ENCODE data around the gene MNT.
A peak's percentile ranks its signal among the peaks of the same experiment; 100 is the strongest.

Gene MNT

DNA sequence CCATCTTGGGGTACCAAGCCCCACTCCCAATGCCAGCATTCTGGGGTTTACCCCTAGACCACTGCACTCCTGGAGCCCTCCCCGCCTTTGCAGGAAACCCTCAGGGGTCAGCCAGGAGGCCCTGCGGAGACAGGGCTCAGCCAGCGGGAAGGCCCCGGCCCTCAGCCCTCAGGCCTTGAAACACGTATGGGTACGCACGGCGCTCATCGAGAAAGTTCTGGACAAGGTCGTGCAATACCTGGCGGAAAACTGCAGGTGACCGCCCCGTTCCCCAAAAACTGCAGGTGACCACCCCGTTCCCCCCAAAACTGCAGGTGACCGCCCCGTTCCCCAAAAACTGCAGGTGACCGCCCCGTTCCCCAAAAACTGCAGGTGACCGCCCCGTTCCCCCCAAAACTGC is 38.8 kb downstream of the MNT start:
- no peak for DNase-seq

DNA sequence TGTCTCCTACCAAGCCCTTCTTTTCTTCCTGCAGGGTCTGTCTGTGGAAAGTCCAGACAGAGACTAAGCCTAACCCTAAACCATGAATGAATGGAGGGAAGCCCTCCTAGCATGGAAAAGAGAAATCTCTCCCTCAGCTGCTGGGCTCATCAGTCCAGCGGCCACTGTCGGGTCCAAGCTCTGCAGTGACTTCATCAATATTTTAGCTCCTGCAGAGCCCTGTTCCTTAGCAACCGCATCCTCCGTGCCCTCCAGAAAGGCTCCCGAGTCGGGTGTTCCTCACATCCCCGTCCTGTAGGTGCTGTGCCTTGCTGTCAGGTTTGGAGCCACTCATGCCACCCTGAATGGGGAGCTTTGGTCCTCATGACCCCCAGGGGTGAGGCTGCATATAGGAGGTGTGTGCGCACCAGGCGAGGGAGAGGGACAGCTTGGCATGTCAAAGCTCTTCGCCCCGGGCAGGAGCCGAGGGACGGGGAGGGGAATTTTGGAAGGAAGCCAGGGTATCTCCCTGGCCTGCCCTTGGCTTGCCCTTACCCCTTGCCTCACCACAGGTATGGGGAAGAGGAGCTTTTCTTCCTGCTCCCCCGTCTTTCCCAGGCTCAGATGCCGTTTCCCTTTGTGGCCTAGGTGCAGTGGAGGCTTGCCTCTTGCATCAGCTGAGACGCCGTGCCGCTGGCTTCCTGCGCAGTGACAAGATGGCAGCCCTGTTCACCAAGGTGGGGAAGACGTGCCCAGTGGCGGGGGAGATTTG is 39.7 kb downstream of the MNT start:
- DNase-seq = no peak

DNA sequence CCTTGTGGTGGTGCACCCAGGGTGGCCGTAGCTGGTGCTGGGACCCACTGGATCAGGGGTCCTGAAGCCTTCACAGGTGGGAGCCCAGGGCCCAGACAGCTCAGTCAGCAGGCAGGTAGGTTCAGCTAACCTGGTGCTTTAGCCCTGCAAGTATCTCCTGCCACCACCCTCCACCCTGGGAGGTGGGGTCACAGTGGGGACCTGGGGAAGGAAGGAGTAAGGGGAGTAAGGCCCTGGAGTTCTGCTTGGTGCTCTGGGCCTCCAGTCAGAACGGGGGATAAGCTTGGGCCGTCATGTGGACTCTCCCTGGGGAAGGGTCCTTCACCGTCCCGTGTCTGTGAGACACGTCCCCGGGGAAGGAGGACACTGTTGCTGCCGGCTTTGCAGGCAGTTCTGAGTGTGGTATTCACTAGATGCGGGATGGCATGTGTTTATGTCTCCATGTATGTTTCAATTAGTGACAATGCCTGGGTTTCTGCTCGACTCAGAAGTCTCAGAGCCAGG is 42.9 kb downstream of the MNT start:
- no peak for DNase-seq

DNA sequence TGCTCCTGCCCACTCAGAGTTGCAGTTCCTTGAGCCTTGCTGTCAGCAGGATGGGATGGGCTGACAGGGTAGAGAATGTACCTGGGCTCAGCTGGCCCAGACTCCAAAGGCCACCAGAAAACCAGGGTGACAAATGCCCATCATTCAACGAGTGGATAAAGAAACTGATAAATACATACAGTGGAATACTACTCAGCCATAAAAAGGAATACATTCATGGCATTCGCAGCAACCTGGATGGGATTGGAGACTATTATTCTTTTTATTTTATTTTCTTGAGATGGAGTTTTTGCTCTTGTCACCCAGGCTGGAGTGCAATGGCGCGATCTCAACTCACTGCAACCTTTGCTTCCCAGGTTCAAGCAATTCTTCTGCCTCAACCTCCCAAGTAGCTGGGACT is 43.6 kb downstream of the MNT start:
- DNase-seq = no peak

DNA sequence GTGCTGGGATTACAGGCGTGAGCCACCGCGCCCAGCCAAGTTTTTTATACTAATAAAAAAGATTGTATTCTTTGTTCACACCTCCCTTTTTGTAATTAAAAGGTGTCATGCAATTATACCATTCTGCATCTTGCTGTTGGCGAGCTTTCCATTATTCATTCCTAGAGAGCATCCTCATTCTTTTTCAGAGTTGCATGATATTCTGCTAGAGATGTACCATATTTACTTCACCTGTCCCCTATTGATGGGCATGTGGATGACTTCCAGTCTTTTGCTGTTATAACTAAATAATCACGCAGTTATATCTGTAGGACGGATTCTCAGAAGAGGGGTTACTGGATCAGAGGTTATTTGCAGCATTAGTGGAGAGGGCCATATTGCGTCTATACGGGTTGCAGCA is 46.5 kb downstream of the MNT start:
- no peak for DNase-seq

DNA sequence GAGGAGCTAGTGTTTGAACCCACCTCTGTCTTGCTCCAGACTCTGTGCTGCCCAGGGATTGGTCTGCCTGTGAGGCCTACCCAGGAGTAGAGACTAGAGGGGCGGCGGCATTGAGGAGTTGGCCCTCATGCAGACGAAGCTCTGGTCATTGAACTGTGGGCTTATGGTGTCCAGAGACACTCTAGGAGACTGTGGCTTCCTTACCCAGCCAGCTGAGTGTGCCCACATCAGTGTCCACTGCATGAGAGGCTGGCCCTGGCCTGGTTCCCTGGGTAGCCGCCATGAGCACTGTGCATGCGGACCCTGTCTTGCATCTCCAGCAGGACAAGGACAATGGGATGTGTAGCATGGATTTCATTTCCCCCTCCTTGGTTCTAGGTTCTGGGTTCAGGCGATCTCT is 49.6 kb downstream of the MNT start:
- DNase-seq = no peak

DNA sequence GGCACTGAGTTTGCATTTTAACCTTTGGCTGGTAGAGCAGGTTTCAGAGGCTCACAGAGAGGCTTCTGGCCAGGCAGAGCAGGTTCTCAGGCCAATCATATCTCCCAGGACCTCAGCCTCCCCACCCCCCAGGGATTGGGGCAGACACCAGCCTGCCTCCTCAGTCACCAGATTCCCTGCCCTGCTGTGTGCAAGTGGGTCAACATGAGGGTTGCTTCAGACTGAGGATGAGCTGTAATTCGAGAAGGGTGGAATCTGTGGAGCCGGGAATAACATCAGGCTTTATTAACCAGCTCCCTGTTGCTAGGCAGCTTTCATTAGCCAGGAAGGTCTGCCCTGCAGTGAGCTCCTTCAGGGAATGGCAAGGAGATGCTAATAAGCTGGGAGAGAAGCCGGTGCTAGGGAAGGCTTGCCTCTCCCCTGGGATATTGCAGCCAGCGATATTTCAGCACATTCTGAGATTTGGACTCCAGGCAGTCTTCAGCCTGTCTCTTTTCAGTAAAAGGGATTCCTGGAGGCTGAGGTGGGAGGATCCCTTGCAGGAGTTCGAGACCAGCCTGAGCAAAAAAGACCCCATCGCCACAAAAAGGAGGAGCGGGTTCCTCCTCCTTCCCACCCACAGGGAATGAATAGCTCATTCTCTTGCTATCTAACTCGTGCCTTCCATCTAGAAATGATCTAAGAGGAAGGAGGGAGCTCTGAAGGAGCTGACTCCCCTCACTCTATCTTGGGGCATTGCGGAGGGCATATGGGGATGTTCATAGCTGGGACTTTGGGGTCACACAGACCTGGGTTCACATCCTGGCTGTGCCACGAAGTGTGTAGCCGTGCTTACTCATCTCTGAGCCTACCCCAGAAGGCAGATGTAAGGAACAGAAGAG is 52.8 kb downstream of the MNT start:
- DNase-seq = no peak

DNA sequence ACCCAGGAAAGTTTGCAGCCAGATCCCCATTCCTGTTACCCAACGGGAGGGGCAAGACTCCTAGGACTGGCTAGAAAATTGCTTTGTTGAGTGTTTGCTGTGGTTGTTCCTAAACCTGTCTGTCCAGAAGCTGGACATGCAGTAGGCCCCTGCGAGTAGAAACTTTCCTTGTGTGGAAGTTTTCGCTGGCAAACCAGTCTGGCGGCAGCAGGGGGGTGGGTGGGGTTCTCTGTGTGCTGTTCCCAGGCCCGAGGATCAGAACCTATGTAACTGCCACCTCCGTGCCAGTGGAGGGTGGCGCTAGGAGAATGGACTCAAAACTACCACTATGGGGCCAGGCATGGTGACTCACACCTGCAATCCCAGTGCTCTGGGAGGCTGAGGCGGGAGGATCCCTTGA is 54.4 kb downstream of the MNT start:
- no peak for DNase-seq

DNA sequence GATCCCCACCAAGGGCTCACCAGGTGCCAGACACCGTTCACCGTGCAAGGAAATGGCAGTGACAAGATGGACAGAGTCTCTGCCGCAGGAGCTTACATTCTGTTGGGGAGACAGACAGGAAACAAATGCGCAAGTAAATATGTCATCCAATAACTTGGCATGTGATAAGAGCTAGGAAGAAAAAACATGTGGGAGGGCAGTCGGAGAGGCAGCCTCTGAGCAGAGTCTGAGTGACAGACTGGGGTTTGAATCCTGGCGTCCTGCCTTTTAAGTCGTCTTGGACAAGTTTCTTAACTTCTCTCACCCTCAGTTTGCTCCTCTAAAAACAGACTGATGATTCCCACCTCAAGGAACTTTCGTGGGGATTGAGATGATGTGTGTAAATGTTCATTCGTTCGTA is 56.3 kb downstream of the MNT start:
- no peak for DNase-seq

DNA sequence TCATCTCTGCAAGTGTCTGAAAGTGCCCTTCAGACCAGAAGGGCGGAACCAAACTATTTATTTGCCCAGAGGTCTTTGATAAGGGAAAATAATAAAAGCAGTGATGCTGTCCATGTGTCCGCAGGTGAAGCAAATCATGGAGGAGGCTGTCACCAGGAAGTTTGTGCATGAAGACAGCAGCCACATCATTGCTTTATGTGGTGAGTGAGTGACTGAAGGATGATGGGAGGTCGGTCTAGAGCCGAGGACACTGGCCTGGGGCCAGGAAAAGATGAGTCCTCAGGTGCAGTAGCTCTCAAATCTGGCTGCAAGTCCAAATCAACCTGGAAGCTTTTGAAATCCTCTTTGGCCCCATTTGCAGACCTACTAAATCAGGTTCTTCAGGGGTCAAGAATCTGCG is 57.4 kb downstream of the MNT start:
- DNase-seq = no peak

DNA sequence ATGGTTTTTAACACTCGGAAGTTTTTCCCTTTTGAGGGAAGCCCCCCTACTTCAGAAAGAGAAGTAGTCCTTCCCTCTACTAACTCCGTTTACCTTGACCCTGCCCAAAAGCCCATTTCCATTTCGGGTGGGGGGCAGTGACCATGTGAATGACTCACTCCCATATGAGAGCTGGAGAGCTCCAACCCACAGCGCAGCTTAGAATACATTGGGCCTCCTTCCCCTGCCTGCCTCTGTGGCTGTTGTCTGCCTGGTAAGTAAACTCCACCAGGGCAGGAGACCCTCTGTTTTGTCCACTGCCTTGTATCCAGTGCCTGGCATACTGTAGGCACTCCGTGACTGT is 62.6 kb downstream of the MNT start:
- DNase-seq = no peak

DNA sequence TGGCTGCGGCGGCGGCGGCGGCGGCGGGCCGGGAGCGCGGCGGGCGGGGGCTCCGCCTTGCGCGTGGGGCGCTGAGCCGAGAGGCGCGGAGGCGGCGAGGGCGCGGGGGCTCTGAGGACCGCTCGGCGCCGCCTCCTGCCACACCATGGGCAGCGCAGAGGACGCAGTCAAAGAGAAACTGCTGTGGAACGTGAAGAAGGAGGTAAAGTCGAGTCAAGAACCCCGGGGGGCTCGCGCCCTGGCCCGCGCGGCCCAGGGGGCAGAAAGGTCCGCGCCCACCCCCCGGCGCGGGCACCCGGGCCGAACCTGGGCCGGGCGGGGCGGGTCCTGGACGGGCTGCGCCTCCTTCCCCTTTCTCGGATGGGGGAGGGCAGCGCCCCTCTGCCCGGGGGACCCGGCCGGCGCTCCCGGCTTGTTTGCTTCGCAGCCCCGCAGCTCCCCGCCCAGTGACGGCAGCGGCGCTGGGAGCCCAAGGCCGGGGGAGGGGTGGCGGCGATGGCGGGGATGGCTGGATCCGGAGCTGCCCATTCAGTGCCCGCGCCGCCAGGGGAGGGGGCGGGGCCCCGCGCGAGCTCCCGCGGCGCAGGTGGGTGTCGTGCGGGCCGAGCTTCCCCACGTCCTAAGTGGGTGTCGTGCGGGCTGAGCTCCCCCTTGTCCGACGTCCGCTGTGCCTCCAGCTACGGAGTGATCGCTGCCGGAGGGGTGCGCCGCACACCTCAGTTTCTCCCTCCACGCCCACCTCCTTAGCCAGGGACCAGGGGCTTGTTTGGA is 63.1 kb downstream of the MNT start:
- DNase-seq = peak; percentile 45 to 60

DNA sequence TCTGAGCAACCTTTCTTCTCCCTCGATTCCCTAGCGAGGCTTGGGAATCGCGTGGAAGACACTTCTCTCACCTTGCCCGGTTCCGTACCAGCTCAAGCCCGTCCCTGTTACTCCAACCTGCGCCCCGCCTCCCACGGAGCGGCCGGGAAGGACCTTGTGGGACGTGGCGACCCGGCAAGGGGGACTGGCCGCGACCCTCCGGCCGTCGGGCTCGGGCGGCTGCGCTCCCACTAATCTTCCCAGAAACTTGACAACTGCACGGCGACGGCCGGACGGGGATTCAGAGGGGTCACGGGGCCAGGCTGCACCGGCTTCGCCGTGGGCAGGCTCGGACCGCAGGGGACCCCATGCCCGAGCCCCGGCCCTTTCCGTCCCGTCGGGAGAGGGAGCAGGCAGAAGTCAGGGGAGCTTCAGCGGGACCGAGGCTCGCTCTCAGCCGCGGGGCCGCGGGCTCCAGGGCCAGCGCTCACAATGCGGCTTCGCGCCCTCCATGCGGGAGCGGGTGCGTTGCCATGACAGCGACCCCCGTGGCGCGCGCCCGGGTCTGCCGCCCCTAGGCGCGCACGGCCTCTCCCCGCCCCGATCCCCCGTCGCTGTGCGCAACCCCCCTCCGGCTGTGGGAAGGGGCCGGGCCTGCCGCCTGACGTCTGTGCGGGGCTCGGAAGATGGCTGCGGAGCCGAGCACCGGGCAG is 63.9 kb downstream of the MNT start, which contains the start of gene SGSM2:
SGSM2 (plus strand) TSS at position 650 of the 692 bp plus-strand sequence. CDS start 188 bp downstream, outside the sequence.
- peak; percentile 71 to 78 for DNase-seq

DNA sequence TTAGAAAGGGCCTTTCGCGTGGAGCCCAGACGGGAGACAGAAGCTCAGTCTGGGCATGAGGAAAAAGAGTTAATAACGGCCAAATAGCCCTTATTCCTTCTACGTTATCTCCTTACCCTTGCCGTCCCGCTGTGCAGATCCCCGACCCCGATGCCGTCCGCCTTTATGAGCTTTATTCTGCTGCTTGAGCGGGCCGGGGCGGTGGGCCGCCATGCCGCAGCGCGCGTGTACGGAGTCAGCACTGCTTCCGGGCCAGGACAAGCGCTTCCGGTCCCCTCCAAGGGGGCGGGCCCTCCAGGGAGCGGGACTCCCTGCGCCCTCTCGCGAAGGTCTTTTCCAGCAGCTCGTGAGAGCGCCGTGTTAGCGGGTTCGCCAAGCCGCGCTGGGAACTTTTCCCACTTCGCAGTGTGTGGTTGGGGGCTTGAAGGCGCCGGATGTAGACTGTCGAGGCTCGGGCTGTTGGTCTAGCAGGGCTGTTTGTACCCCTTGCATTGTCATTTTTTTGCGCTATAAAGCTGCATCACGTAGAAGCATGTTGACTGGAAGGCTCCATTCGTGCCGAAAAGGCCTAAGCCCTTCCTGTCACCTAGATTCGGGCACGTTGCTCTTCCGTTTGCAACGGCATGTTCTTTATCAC is 64.5 kb downstream of the MNT start, which contains the start of gene TSR1:
TSR1 (minus strand) TSS at position 243 of the 637 bp plus-strand sequence; CDS start at position 213, 30 bp downstream.
- DNase-seq = peak; percentile 83 to 85

DNA sequence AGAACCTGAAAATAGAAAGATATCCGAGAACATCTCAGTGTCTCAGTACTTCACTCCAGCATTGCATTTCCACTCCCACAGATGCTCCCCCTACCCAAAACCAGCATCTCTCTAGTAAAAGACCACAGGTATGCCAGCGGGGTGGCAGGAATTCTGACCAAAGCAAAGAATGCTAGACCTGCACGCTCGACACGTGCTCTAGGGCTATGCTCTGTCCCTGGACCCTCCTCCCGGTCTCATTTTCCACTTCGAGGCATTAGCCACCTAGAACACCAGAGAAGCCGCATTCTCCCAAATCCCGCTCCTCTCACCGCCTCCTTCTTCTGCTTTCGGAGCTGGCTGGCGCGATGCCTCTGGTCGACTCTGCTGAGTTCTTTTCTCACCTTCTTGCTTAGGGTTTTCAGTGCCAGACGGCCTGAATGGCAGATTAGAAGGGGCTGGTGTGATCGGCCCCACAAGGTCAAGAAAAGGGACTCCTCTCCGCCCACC is 65.1 kb downstream of the MNT start:
- no peak for DNase-seq

All from CD4-positive, alpha-beta T cell treated with Interleukin-4 for 1 hour (primary cell).